Activated CD4-positive, alpha-beta T cell treated with anti-CD3 and anti-CD28 coated beads for 36 hours (primary cell): Measurements from ENCODE around the gene KLHL26. TPM values are rescaled to one million over a fixed set of nuclear protein-coding genes. Genes with fewer than 3 reads are reported as not detected.
"Not testable (repeated sequence)": the region's sequence is repeated elsewhere in the genome, so short reads cannot be mapped to it uniquely, and the experiment has no call there.

Experiments used
- ATAC-seq: fragments of 200-7000 bp; cut with Tn5 transposase; one replicate; pipeline ENCODE4 v1.10.0; 2021; ENCODE audit warnings: mild to moderate bottlenecking, moderate library complexity
- CTCF ChIA-PET: fragments of 350-600 bp; sonication (Branson Sonifier 250); formaldehyde crosslinking; loops from one replicate; lab custom pipeline; 2021; ENCODE audit warnings: antibody characterized with exemption; lab: Charles Lee
- POLR2A ChIA-PET: fragments of 350-600 bp; sonication (Branson Sonifier 250); formaldehyde crosslinking; loops from one replicate; lab custom pipeline; 2021; ENCODE audit warnings: antibody characterized with exemption, inconsistent platforms; lab: Charles Lee
- DNase-seq: peaks from one replicate; pipeline ENCODE4 v3.0.0-alpha.2; 2020
- H3K27ac Mint-ChIP-seq: one replicate; pipeline ENCODE4 v1.8.0; 2021; ENCODE audit warnings: mixed read lengths
- H3K27me3 Mint-ChIP-seq: one replicate; pipeline ENCODE4 v1.8.0; 2021; ENCODE audit warnings: mixed read lengths
- H3K36me3 Mint-ChIP-seq: one replicate; pipeline ENCODE4 v1.8.0; 2021; ENCODE audit warnings: low read depth, mixed read lengths
- H3K4me1 Mint-ChIP-seq: one replicate; pipeline ENCODE4 v1.8.0; 2021; ENCODE audit warnings: mixed read lengths
- H3K4me3 Mint-ChIP-seq: one replicate; pipeline ENCODE4 v1.8.0; 2021; ENCODE audit warnings: mild to moderate bottlenecking, moderate library complexity, mixed read lengths
- H3K9me3 Mint-ChIP-seq: one replicate; pipeline ENCODE4 v1.8.0; 2021; ENCODE audit warnings: low read depth, mixed read lengths
- intact Hi-C, 2 experiments: fragments of 100-400 bp; cut with DNase I in 1 of 2; cut with micrococcal nuclease in 1 of 2; formaldehyde crosslinking; loops; one replicate each; pipeline versions ENCODE4 v1.14.2 to v1.15.1; 2022 to 2024; cut with DNase I, micrococcal nuclease
- total RNA-seq, 2 experiments: library from RNA; stranded (reverse); gene quantifications; one replicate each; pipeline ENCODE4 v1.2.3, GENCODE V29; 2021

Gene KLHL26
- total RNA-seq, 2 experiments from 2014 or later: 9.9 to 11.9 TPM

DNA sequence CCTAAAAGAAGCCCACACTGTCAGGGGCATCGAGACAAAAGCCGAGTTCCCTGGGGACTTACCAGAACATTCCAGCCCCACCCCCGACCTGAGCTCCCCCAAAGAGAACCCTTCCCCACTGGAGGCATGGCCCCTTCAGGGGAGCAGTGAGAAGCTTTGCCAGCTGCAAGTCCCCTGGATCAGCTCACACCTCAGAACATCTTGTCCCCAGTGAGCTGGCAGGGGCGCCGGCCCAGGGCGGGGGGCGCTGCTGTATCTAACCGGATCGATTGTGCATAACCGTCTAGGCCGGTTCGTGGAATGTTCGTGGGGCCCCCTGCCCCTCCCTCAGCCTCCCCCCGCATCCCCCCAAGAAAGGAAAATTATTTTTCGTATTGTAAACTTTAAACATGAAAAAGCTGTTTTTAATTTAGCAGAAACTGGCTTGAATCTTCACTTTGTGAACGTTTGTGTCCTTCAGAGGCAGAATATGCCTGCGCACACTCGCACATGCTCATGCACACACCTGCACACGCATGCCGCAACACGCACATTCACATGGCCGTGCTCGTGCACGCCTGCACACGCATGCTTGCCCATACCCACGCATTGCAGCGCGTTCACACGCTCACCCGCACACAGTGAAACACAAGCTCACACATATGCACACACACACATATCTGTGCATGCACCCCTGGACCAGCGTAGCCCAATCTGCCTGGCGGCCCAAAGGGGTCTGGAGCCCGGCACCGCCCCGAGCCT, 34.6 kb downstream of the KLHL26 start:
- ATAC-seq (no peak), DNase-seq (no peak)
- Mint-ChIP-seq H3K27ac (no peak overlapping the region), H3K4me1 (no peaks in the 10 kb centered on the region), H3K4me3 (no peak overlapping the region), H3K27me3 (no peaks in the 10 kb centered on the region), H3K36me3 (peaks cover 10% of the 10 kb centered on the region), H3K9me3 (no peaks in the 10 kb centered on the region)
- intact Hi-C loops: loop anchor here in 1 of 2 experiments (10.0 kb wide), 1 partner anchor 207 kb away; no protein-coding TSS in a partner anchor
- ChIA-PET CTCF (no interaction called here), POLR2A (no interaction called here)

DNA sequence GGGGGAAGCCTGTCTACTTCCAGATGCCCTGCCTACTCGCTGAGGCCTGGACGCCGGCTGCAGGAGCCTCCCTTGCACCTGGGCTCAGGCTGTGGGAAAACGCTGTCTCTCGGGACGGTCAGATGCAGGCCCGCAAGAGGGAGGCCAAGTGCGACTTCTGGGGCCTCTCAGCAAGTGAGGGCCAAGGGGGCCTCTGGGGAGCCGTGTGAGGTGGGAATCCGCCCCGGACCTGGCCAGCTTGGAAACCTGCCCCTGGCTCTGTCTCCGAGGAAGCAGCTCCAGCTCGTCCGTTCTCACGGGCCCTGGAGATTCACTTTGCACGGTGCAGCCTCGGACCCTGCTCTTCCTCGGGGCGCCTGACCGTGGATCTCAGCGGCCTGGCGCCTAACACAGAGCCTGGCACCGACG, 35.2 kb downstream of the KLHL26 start:
- no peak overlapping the region for H3K27ac Mint-ChIP-seq
- H3K4me3 Mint-ChIP-seq: no peak overlapping the region
- ATAC-seq (no peak), DNase-seq (no peak)
- intact Hi-C loops: loop anchor here in 1 of 2 experiments (10.0 kb wide), 1 partner anchor 207 kb away; no protein-coding TSS in a partner anchor
- H3K9me3 Mint-ChIP-seq: no peaks in the 10 kb centered on the region
- peaks cover 10% of the 10 kb centered on the region for H3K36me3 Mint-ChIP-seq
- H3K27me3 Mint-ChIP-seq: no peaks in the 10 kb centered on the region
- POLR2A ChIA-PET: no interaction called here
- CTCF ChIA-PET: no interaction called here
- H3K4me1 Mint-ChIP-seq: no peaks in the 10 kb centered on the region

DNA sequence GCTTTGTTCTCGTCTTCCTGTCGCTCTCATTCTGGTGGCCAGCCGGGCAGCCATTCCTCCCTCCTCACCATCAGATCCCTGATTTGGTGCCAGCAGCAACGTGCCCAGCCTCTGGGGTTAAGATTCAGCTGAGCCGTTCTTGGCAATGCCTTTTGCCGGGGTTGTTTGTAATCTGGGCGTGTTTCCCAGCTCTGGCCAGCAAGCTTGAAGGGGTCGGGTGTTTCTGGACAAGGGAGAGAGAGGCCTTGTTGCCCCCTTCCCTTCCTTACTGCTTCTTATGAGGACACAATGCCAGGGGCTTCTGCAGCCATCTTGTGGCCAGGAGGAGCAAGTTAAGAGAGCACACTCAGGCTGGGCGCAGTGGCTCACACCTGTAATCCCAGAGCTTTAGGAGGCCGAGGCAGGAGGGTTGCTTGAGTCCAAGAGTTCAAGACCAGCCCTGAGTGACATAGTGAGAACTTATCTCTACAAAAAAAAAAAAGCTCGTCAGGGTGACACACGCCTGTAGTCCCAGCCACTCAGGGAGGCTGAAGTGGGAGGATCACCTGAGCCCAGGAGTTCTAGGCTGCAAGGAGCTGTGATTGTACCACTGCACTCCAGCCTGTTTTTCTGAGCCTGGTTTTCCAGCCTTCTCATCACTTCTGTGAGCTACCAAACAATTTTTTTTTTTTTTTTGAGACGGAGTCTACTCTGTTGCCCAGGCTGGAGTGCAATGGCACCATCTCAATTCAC, 35.9 kb downstream of the KLHL26 start:
- DNase-seq (peak; percentile 24), ATAC-seq (no peak)
- Mint-ChIP-seq H3K4me1 (no peaks in the 10 kb centered on the region), H3K27ac (no peak overlapping the region), H3K4me3 (no peak overlapping the region), H3K27me3 (no peaks in the 10 kb centered on the region), H3K36me3 (peaks cover 7% of the 10 kb centered on the region), H3K9me3 (no peaks in the 10 kb centered on the region)
- CTCF ChIA-PET: no interaction called here
- POLR2A ChIA-PET: no interaction called here
- intact Hi-C loops: loop anchor here in 1 of 2 experiments (10.0 kb wide), 1 partner anchor 208 kb away; no protein-coding TSS in a partner anchor

DNA sequence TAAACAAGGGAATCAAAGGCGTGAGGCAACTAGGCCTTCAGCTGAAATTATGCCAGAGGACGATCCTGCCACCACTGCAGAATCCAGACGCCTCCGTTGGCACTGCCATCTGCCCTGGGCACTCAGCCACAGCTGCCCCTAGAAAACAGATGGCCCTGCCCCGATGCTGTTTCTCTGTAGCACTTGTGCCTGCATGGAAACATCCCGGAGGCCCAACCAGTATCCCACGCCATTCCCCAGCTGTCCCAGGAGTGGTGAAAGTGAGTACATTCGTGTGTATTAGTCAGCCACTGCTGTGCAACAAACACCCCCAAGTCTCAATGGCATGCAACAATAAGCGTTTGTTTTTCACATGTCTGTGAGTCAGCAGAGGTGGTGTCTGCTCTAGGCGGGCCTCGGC, 37.8 kb downstream of the KLHL26 start:
- ChIA-PET CTCF (interaction anchor here (0.6 to 1.4 kb wide), 4 partner anchors 8 to 34 kb away, joined by 3 to 4 read pairs (median 4); no protein-coding TSS in a partner anchor), POLR2A (no interaction called here)
- DNase-seq (no peak), ATAC-seq (no peak)
- H3K27me3 Mint-ChIP-seq: no peaks in the 10 kb centered on the region
- intact Hi-C loops: loop anchor here (1.0 to 10.0 kb wide), 4 partner anchors 80 to 210 kb away; no protein-coding TSS in a partner anchor
- H3K27ac Mint-ChIP-seq: no peak overlapping the region
- no peaks in the 10 kb centered on the region for H3K9me3 Mint-ChIP-seq
- no peaks in the 10 kb centered on the region for H3K4me1 Mint-ChIP-seq
- peaks cover 3% of the 10 kb centered on the region for H3K36me3 Mint-ChIP-seq
- H3K4me3 Mint-ChIP-seq: no peak overlapping the region

DNA sequence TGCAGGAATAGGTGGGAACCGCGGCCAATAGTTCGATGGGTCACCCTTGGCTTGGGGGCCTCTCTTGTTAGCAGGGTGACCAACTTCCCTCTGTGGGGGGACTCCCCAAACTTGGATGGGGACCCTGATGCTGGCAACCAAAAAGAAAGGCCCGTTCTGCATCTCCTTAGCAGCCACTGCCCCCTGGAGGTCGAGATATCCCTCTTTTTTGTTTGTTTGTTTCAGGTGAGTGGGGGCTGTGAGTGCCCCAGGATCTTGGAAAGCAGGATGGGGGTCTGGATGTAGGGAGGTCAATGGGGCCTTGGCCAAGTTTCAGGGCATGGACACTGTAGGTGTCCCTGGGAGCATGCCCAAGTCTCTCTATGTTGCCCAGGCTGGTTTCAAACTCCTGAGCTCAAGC, 39.0 kb downstream of the KLHL26 start:
- DNase-seq: peak; percentile 62
- no peaks in the 10 kb centered on the region for H3K36me3 Mint-ChIP-seq
- POLR2A ChIA-PET: no interaction called here
- H3K4me1 Mint-ChIP-seq: no peaks in the 10 kb centered on the region
- H3K27me3 Mint-ChIP-seq: no peaks in the 10 kb centered on the region
- H3K27ac Mint-ChIP-seq: no peak overlapping the region
- intact Hi-C loops: loop anchor here (1.0 to 10.0 kb wide), 4 partner anchors 81 to 211 kb away; no protein-coding TSS in a partner anchor
- H3K4me3 Mint-ChIP-seq: no peak overlapping the region
- ATAC-seq: no peak
- no peaks in the 10 kb centered on the region for H3K9me3 Mint-ChIP-seq
- CTCF ChIA-PET: interaction anchor here (0.7 to 1.6 kb wide), 3 partner anchors 10 to 83 kb away, joined by 3 to 4 read pairs (median 3); no protein-coding TSS in a partner anchor

DNA sequence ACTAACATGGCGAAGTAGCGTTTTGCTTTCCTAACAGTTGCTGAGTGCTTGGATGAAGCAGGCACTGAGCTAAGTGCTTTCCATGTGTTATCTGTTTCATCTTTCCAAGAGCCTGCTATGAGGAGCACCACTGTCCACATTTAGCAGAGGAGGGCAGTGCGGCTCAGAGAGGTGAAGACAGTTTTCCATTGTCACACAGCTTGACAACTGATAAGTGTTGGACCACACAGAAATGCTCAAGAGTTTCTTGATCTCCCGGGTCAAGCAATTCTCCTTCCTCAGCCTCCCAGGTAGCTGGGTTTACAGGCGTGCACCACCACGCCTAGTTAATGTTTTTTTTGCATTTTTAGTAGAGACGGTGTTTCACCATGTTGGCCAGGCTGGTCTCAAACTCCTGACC, 39.9 kb downstream of the KLHL26 start:
- no peaks in the 10 kb centered on the region for H3K27me3 Mint-ChIP-seq
- H3K4me3 Mint-ChIP-seq: no peak overlapping the region
- H3K4me1 Mint-ChIP-seq: no peaks in the 10 kb centered on the region
- H3K36me3 Mint-ChIP-seq: no peaks in the 10 kb centered on the region
- DNase-seq: no peak
- intact Hi-C loops: loop anchor here (5.0 to 10.0 kb wide), 3 partner anchors 84 to 212 kb away; no protein-coding TSS in a partner anchor
- H3K9me3 Mint-ChIP-seq: no peaks in the 10 kb centered on the region
- no peak overlapping the region for H3K27ac Mint-ChIP-seq
- ATAC-seq: no peak
- ChIA-PET CTCF (interaction anchor here (0.7 to 1.6 kb wide), 3 partner anchors 31 to 170 kb away, joined by 3 read pairs; no protein-coding TSS in a partner anchor), POLR2A (interaction anchor here (0.6 kb wide), 1 partner anchor 619 kb away, joined by 3 read pairs; no protein-coding TSS in a partner anchor)

DNA sequence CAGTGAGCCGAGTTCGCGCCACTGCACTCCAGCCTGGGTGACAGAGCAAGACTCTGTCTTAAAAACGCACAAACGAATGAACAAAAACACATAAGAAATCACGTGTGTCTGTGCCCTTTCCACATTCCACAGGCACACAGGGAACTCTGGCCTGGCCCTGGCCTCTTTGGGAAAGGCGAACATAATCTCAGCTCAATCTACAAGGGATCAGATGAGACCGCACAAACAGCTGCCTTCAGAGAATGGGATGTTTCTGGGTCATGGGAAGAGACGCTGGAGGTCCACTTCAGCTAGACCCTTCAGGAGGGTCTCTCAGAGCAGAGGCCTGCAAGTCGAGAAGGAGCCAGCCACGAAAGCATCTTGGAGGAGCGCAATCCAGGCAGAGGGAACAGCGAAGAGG, 40.3 kb downstream of the KLHL26 start:
- intact Hi-C loops: loop anchor here (5.0 to 10.0 kb wide), 3 partner anchors 85 to 212 kb away; no protein-coding TSS in a partner anchor
- no peak for DNase-seq
- Mint-ChIP-seq H3K4me3 (no peak overlapping the region), H3K36me3 (no peaks in the 10 kb centered on the region), H3K27ac (no peak overlapping the region), H3K27me3 (no peaks in the 10 kb centered on the region), H3K4me1 (no peaks in the 10 kb centered on the region), H3K9me3 (no peaks in the 10 kb centered on the region)
- CTCF ChIA-PET: interaction anchor here (0.7 to 1.6 kb wide), 3 partner anchors 16 to 252 kb away, joined by 3 read pairs; no protein-coding TSS in a partner anchor
- POLR2A ChIA-PET: interaction anchor here (0.6 kb wide), 1 partner anchor 618 kb away, joined by 3 read pairs; no protein-coding TSS in a partner anchor
- ATAC-seq: no peak

DNA sequence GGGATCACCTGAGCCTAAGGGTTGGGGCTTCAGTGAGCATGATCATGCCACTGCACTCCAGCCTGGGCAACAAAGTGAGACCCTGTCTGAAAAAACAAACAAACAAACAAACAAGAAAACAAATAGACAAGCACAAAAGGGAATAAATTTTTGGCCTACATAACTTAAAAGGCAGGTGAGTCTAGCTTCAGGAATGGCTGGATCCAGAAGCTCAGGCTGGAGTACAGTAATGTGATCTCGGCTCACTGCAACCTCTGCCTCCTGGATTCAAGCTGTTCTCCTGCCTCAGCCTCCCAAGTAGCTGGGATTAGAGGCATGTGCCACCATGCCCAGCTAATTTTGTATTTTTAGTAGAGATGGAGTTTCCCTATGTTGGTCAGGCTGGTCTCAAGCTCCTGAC, 43.3 kb downstream of the KLHL26 start:
- intact Hi-C loops, H3K27ac Mint-ChIP-seq, CTCF ChIA-PET, POLR2A ChIA-PET, DNase-seq, ATAC-seq, H3K9me3 Mint-ChIP-seq, H3K4me3 Mint-ChIP-seq, H3K36me3 Mint-ChIP-seq, H3K27me3 Mint-ChIP-seq: not testable (repeated sequence)
- H3K4me1 Mint-ChIP-seq: peaks cover 13% of the 10 kb centered on the region

DNA sequence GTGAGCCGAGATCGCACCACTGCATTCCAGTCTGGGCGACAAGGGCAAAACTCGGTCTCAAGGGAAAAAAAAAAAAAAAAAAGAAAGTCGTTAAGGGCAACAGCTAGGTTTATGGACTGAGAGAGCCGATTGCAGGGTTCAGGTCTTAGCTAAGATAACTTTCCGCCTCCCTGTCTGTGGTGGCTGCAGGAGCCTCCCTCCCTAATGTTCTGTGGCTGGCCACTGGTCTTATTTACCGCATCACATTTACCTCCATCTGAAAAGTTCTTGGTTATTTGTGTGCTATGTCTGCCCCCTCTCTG, 45.9 kb downstream of the KLHL26 start:
- ChIA-PET POLR2A (interaction anchor here (0.6 kb wide), 2 partner anchors 61 to 92 kb away, joined by 3 to 7 read pairs; no protein-coding TSS in a partner anchor), CTCF (no interaction called here)
- Mint-ChIP-seq H3K27me3 (no peaks in the 10 kb centered on the region), H3K27ac (peak overlapping the region; percentile 85), H3K36me3 (no peaks in the 10 kb centered on the region), H3K4me3 (peak overlapping the region; percentile 83), H3K9me3 (no peaks in the 10 kb centered on the region), H3K4me1 (peaks cover 16% of the 10 kb centered on the region)
- intact Hi-C loops: loop anchor here (1.0 to 2.0 kb wide), 7 partner anchors 18 to 237 kb away; partner anchors contain the start of genes COPE (in 1 of the 2), DDX49 (in 1 of the 2), ELL (in 1 of the 2) and REX1BD (in 1 of the 2)
- DNase-seq: no peak
- ATAC-seq: no peak

DNA sequence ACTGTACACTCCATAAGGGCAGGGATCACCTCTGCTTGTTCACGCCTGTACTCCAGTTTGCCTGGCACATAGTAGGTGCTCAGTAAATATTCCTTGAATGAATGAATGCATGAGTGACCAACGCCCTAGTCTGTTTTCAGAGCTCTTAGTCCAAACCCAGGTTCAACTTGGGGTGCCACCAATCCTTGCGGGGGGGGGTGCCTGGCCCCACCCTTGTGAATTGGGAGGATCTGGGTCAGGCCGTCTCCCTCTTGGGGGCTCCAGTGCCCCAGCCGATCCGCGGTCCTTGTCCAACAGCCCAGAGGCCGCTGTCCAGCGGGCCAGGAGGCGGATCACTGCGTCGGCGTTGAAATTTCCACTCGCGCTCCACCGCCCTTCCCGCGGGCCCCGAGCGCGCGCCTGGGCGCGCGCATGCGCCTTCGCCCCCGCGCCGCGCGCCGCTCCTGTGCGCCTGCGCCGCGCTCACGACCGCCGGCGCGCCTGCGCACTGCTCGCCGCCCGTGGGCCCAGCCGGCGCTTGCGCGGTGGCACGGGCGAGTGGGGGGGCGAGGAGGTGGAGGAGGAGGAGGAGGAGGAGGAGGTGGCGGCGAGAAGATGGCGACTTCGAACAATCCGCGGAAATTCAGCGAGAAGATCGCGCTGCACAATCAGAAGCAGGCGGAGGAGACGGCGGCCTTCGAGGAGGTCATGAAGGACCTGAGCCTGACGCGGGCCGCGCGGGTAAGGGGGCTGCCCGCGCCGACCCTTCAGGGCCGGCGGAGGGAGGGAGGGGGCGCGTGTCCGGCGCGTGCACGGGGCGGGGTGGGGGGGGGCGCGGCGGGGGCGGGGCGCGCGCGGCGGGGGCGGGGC, 46.5 kb downstream of the KLHL26 start, which contains the start of gene CRTC1:
Gene CRTC1, plus strand, starts transcription at position 572 of the 849 bp plus-strand sequence. Its CDS starts 23 bp downstream, at position 595.
- ChIA-PET POLR2A (interaction anchor here (0.6 to 1.0 kb wide), 3 partner anchors 62 to 236 kb away, joined by 3 to 7 read pairs (median 3); partner anchors contain the start of genes COPE and DDX49), CTCF (no interaction called here)
- ATAC-seq (peak; percentile 91), DNase-seq (peak; percentile 95)
- Mint-ChIP-seq H3K4me3 (peak within 1 kb of the TSS; percentile 83), H3K4me1 (peaks cover 16% of the 10 kb centered on the region), H3K36me3 (no peaks in the 10 kb centered on the region), H3K27me3 (no peaks in the 10 kb centered on the region), H3K9me3 (no peaks in the 10 kb centered on the region), H3K27ac (peak within 1 kb of the TSS; percentile 89)
- intact Hi-C loops: loop anchor here (1.0 to 2.0 kb wide), 7 partner anchors 17 to 236 kb away; partner anchors contain the start of genes COPE (in 1 of the 2), DDX49 (in 1 of the 2), ELL (in 1 of the 2) and REX1BD (in 1 of the 2)
